RWPE2 (cell line): ENCODE measurements around the gene SRP19.
"Not testable (repeated sequence)": the region's sequence is repeated elsewhere in the genome, so short reads cannot be mapped to it uniquely, and the experiment has no call there.

Source experiments
- ATAC-seq: fragments of 200-7000 bp; cut with Tn5 transposase; 3 replicates; pipeline ENCODE4 v1.9.1; 2021; ENCODE audit warnings: low read depth
- DNase-seq: peaks from one replicate; pipeline ENCODE4 v3.0.0-alpha.2; 2020; ENCODE audit warnings: low spot score
- H3K27ac ChIP-seq: fragments of 450-650 bp; 2 replicates; pipeline ENCODE4 v1.5.1; 2017; ENCODE audit warnings: mild to moderate bottlenecking; ENCODE audit not compliant: poor library complexity, severe bottlenecking
- H3K27me3 ChIP-seq: fragments of 250-450 bp; sonication (Bioruptor Pico); 2 replicates; pipeline ENCODE4 v1.5.1; 2021; ENCODE audit warnings: mild to moderate bottlenecking, moderate library complexity; ENCODE audit not compliant: insufficient read depth, poor library complexity, severe bottlenecking
- H3K36me3 ChIP-seq: fragments of 250-450 bp; sonication (Bioruptor Pico); 2 replicates; pipeline ENCODE4 v1.5.1; 2020; ENCODE audit warnings: low read depth, mild to moderate bottlenecking, moderate library complexity
- H3K4me1 ChIP-seq: fragments of 250-450 bp; sonication (Bioruptor Pico); 2 replicates; pipeline ENCODE4 v1.5.1; 2021; ENCODE audit warnings: mild to moderate bottlenecking, moderate library complexity; ENCODE audit not compliant: insufficient read depth, poor library complexity, severe bottlenecking
- H3K4me3 ChIP-seq: fragments of 250-450 bp; sonication (Bioruptor Pico); 2 replicates; pipeline ENCODE4 v1.5.1; 2021; ENCODE audit warnings: mild to moderate bottlenecking, moderate library complexity; ENCODE audit not compliant: severe bottlenecking
- H3K9me3 ChIP-seq: fragments of 250-450 bp; sonication (Bioruptor Pico); 2 replicates; pipeline ENCODE4 v1.5.1; 2021; ENCODE audit warnings: mild to moderate bottlenecking, moderate library complexity; ENCODE audit not compliant: severe bottlenecking
- TF ChIP-seq, protein P1 (sequence below): fragments of 450-650 bp; IDR thresholded peaks from one replicate; pipeline ENCODE4 v1.5.1; 2017; ENCODE audit warnings: mild to moderate bottlenecking, moderate library complexity; ENCODE audit not compliant: poor library complexity, severe bottlenecking

Gene SRP19

GRCh38 chr5:112883192-112883591 is 22.1 kb downstream of the SRP19 start:
- Histone ChIP-seq H3K4me1 (peaks cover 9% of the 10 kb centered on the region), H3K36me3 (peaks cover 85% of the 10 kb centered on the region), H3K27me3 (no peaks in the 10 kb centered on the region), H3K27ac (no peak overlapping the region), H3K4me3 (no peak overlapping the region), H3K9me3 (no peaks in the 10 kb centered on the region)
- TF ChIP-seq, protein P1, sequence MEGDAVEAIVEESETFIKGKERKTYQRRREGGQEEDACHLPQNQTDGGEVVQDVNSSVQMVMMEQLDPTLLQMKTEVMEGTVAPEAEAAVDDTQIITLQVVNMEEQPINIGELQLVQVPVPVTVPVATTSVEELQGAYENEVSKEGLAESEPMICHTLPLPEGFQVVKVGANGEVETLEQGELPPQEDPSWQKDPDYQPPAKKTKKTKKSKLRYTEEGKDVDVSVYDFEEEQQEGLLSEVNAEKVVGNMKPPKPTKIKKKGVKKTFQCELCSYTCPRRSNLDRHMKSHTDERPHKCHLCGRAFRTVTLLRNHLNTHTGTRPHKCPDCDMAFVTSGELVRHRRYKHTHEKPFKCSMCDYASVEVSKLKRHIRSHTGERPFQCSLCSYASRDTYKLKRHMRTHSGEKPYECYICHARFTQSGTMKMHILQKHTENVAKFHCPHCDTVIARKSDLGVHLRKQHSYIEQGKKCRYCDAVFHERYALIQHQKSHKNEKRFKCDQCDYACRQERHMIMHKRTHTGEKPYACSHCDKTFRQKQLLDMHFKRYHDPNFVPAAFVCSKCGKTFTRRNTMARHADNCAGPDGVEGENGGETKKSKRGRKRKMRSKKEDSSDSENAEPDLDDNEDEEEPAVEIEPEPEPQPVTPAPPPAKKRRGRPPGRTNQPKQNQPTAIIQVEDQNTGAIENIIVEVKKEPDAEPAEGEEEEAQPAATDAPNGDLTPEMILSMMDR: no peak
- no peak for ATAC-seq
- DNase-seq: no peak

GRCh38 chr5:112885001-112885400 is 23.9 kb downstream of the SRP19 start:
- no peak for ATAC-seq
- TF ChIP-seq, protein P1: no peak
- Histone ChIP-seq H3K27ac (no peak overlapping the region), H3K27me3 (no peaks in the 10 kb centered on the region), H3K9me3 (no peaks in the 10 kb centered on the region), H3K36me3 (peaks cover 83% of the 10 kb centered on the region), H3K4me1 (no peaks in the 10 kb centered on the region), H3K4me3 (no peak overlapping the region)
- no peak for DNase-seq

DNA sequence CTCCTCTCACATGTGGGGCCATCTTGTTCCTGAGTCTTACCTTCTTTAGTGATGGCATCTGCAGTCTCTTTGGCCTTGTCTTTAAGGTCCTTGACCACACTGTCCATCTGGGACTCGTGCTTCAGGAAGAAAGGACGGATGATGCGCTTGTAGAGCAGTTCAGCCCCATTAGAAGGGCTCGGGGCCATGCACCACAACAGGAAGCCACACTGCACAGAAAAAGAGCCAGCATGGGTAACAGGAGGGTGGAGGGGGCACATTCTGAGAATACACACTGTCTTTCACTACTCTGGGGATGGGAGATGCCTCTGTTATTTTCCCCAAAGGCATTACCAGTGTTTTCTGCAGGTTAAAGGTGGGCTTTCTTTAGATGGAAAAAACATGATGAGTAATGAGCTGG is 25.9 kb downstream of the SRP19 start:
- Histone ChIP-seq H3K4me1 (no peaks in the 10 kb centered on the region), H3K27me3 (no peaks in the 10 kb centered on the region), H3K36me3 (peaks cover 88% of the 10 kb centered on the region)

GRCh38 chr5:112892066-112892465 is 31.0 kb downstream of the SRP19 start:
- ATAC-seq, H3K4me3 ChIP-seq, H3K9me3 ChIP-seq, H3K27me3 ChIP-seq, H3K27ac ChIP-seq, DNase-seq, H3K4me1 ChIP-seq: not testable (repeated sequence)
- peaks cover 78% of the 10 kb centered on the region for H3K36me3 ChIP-seq

More for the DNA sequence above, 25.9 kb downstream of the SRP19 start:
- DNase-seq: no peak
- TF ChIP-seq, protein P1: no peak
- no peaks in the 10 kb centered on the region for H3K9me3 ChIP-seq
- no peak overlapping the region for H3K4me3 ChIP-seq
- ATAC-seq: no peak
- H3K27ac ChIP-seq: no peak overlapping the region

DNA sequence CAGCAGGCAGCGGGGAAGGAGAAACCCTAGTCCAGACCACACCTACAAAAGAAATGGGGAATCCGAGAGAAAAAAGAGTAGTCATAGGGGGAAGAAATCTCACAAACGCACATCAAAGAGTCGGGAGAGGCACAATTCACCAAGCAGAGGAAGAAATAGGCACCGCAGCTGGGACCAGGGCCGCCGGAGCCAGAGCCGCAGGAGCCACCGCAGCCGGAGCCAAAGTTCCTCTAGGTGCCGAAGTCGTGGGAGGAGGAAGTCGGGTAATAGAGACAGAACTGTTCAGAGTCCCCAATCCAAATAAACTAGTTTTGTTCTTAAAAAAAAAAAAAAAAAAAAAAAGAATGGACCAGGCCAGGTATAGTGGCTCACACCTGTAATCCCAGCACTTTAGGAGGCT is 31.7 kb downstream of the SRP19 start:
- DNase-seq: no peak
- H3K4me3 ChIP-seq: no peak overlapping the region
- no peak for ATAC-seq
- H3K9me3 ChIP-seq: no peaks in the 10 kb centered on the region
- H3K4me1 ChIP-seq: no peaks in the 10 kb centered on the region
- H3K27me3 ChIP-seq: no peaks in the 10 kb centered on the region
- H3K27ac ChIP-seq: no peak overlapping the region
- H3K36me3 ChIP-seq: peaks cover 78% of the 10 kb centered on the region
- TF ChIP-seq, protein P1: no peak

- Histone ChIP-seq H3K9me3 (no peaks in the 10 kb centered on the region), H3K36me3 (peaks cover 80% of the 10 kb centered on the region), H3K27me3 (no peaks in the 10 kb centered on the region), H3K4me1 (no peaks in the 10 kb centered on the region), H3K4me3 (no peak overlapping the region), H3K27ac (no peak overlapping the region)
- TF ChIP-seq, protein P1: no peak
- ATAC-seq (no peak), DNase-seq (no peak)
These were observed 34.6 kb downstream of the SRP19 start for GRCh38 chr5:112895682-112896081.
